Astrocyte of the cerebellum (primary cell): Measurements from ENCODE around the gene RTKN.

ENCODE experiments used
- DNase-seq: peaks from one replicate; pipeline ENCODE4 v3.0.0-alpha.2; 2011; ENCODE audit warnings: low read depth
- H3K4me3 ChIP-seq: 2 replicates; pipeline ENCODE4 v1.5.1; 2011; ENCODE audit warnings: mild to moderate bottlenecking, low read depth, low read length, moderate library complexity
- in situ Hi-C: cut with HindIII; loops from 2 replicates; pipeline ENCODE4 v1.10.0; 2017; ENCODE audit warnings: low sequenced_read_pairs
- TF ChIP-seq, protein P1 (sequence below): IDR thresholded peaks from 2 replicates; pipeline ENCODE4 v1.5.1; 2012; ENCODE audit warnings: low read length, low read depth, moderate library complexity, mild to moderate bottlenecking; ENCODE audit errors: missing control alignments

RTKN gene

GRCh38 chr2:74429487-74430451 is 12.0 kb downstream of the RTKN start:
- no peak overlapping the region for H3K4me3 ChIP-seq
- in situ Hi-C loops, result no loop called here
- TF ChIP-seq, protein P1, sequence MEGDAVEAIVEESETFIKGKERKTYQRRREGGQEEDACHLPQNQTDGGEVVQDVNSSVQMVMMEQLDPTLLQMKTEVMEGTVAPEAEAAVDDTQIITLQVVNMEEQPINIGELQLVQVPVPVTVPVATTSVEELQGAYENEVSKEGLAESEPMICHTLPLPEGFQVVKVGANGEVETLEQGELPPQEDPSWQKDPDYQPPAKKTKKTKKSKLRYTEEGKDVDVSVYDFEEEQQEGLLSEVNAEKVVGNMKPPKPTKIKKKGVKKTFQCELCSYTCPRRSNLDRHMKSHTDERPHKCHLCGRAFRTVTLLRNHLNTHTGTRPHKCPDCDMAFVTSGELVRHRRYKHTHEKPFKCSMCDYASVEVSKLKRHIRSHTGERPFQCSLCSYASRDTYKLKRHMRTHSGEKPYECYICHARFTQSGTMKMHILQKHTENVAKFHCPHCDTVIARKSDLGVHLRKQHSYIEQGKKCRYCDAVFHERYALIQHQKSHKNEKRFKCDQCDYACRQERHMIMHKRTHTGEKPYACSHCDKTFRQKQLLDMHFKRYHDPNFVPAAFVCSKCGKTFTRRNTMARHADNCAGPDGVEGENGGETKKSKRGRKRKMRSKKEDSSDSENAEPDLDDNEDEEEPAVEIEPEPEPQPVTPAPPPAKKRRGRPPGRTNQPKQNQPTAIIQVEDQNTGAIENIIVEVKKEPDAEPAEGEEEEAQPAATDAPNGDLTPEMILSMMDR, result no peak
- no peak for DNase-seq

GRCh38 chr2:74428675-74429074 is 13.1 kb downstream of the RTKN start:
- TF ChIP-seq, protein P1, result no peak
- no peak overlapping the region for H3K4me3 ChIP-seq
- no peak for DNase-seq
- in situ Hi-C loops, result no loop called here

DNA sequence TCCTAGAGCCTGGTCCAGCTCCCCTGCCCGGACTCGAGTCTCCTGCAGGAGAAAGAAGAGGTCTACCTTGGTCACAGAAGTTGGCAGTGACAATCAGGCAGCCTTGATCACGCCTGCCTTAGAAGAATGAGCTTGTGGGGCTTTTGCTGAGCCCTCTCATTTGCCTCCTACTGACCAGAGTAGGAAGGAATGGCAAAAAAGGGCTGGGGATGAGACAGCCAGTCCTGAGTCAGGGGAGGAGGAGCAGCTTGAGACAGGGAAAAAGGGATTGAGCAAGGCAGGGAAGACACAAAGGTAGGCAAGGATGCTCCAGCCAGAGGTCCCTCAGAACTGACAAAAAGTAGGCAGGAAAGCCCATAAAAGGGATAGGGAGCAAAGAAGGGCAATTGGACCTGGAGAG is 14.2 kb downstream of the RTKN start:
- TF ChIP-seq, protein P1, result no peak
- no peak for DNase-seq
- in situ Hi-C loops, result no loop called here
- H3K4me3 ChIP-seq, result no peak overlapping the region

GRCh38 chr2:74426181-74426758 is 15.5 kb downstream of the RTKN start:
- in situ Hi-C loops, result no loop called here
- DNase-seq, result no peak
- TF ChIP-seq, protein P1, result no peak
- H3K4me3 ChIP-seq, result no peak overlapping the region

GRCh38 chr2:74425523-74425922 is 16.2 kb downstream of the RTKN start:
- DNase-seq, result no peak
- in situ Hi-C loops, result no loop called here
- no peak overlapping the region for H3K4me3 ChIP-seq
- TF ChIP-seq, protein P1, result no peak

DNA sequence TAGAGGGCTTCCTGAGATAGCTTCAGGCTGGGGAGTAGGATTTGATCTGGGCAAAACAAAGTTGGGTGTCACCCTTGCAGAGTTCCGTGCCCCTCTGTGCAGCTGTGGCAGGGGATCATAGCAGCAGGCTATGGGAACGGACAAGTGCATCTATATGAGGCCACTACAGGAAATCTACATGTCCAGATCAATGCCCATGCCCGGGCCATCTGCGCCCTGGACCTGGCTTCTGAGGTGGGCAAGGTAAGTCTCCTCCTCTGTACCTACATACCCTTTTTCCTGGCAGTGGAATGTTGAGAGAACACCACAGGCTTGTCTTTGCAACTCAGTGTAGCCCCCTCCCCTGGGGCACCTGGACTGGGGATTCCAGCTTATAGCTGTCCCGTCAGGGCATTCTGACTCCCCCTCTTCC is 16.7 kb downstream of the RTKN start:
- in situ Hi-C loops, result no loop called here
- TF ChIP-seq, protein P1, result no peak
- no peak for DNase-seq
- no peak overlapping the region for H3K4me3 ChIP-seq
